ENCODE data around the gene CTNNA2.

Gene CTNNA2

DNA sequence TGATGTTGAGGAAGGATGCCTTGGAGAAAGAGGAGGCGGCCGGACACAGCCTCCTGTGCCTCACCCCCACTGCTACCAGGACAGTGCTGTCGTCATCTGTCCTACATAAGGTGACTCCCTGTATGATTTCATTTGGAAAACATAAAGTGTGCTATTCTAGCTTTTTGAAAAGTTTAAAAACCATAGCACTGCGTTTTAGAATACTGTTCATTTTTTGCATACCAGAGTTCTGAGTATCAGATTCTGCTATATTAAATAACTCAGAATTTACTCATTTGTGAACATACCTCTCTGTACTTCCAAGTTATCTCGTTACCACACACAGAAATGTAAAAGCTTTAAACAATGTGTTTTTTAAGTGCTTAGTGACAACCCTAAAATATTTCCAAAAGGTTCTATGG is 488.9 kb downstream of the CTNNA2 start:
- no peaks in the 10 kb centered on the region for H3K27me3 ChIP-seq (ENCODE audit: control insufficient read depth in 2 of 2, insufficient read depth in 2 of 2, low read length in 2 of 2)
- H3K27ac ChIP-seq (ENCODE audit: low read depth in 2 of 2, low read length in 2 of 2): no peak overlapping the region
- no peaks in the 10 kb centered on the region for H3K9me3 ChIP-seq (ENCODE audit: control insufficient read depth in 2 of 2, low read length in 2 of 2)
- no peak overlapping the region for H3K9ac ChIP-seq (ENCODE audit: low read depth in 1 of 2, low read length in 2 of 2)
- H3K4me1 ChIP-seq (ENCODE audit: control insufficient read depth in 2 of 2, insufficient read depth in 2 of 2, low read length in 2 of 2): no peaks in the 10 kb centered on the region
- H3K4me3 ChIP-seq (ENCODE audit: low read length in 2 of 2): no peak overlapping the region
- no peaks in the 10 kb centered on the region for H3K36me3 ChIP-seq (ENCODE audit: control insufficient read depth in 2 of 2, insufficient read depth in 2 of 2, low read length in 2 of 2)

DNA sequence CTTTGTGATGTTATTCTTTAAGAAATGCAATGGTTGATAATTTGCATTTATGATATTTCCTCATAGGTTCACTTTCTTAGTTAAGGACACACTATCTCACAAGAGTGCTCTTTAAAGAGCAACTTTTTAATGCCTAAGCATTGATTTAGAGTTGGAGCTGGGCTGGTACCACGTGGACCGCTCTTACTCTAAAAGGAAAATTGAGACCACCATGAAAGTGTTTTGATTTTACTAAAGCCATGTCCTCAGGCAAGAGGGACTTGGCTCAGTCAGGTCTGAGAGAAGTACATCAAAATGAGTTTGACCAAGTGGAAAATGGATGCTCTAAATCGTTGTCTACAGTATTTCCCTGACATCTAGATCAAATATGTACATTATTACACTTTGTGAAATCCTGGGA is 489.3 kb downstream of the CTNNA2 start:
- H3K4me3 ChIP-seq (ENCODE audit: low read length in 2 of 2): no peak overlapping the region
- H3K9me3 ChIP-seq (ENCODE audit: control insufficient read depth in 2 of 2, low read length in 2 of 2): no peaks in the 10 kb centered on the region
- no peaks in the 10 kb centered on the region for H3K36me3 ChIP-seq (ENCODE audit: control insufficient read depth in 2 of 2, insufficient read depth in 2 of 2, low read length in 2 of 2)
- no peaks in the 10 kb centered on the region for H3K4me1 ChIP-seq (ENCODE audit: control insufficient read depth in 2 of 2, insufficient read depth in 2 of 2, low read length in 2 of 2)
- no peak overlapping the region for H3K27ac ChIP-seq (ENCODE audit: low read depth in 2 of 2, low read length in 2 of 2)
- no peak overlapping the region for H3K9ac ChIP-seq (ENCODE audit: low read depth in 1 of 2, low read length in 2 of 2)
- H3K27me3 ChIP-seq (ENCODE audit: control insufficient read depth in 2 of 2, insufficient read depth in 2 of 2, low read length in 2 of 2): no peaks in the 10 kb centered on the region

DNA sequence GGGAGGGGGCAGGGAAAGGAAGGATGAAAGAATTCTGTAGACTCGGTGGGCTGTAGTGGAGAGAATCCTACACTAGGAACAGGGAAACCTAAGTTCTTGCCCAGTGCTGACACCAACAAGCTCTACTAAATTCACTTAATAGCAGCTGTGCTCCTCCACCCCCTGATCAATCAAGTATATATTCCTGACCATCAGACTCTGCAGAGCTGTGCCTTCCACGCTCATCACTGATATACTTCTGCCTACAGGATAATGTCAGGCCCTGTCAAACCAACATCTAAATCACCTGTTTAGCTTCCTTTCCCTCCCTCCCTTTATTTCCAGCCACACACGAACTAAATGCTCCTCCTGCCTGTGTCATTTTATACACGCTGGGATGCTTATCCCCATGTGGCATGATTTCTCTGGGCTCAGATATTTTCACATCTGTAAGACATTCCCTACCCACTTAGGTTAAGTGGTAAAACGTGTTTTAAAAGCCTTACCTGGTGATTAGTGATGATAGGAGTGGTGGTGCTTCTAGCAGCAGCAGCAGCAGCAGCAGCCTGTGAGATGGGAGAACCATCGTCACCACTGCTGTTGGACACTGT is 489.8 kb downstream of the CTNNA2 start:
- H3K4me3 ChIP-seq (ENCODE audit: low read length in 2 of 2): no peak overlapping the region
- no peak overlapping the region for H3K27ac ChIP-seq (ENCODE audit: low read depth in 2 of 2, low read length in 2 of 2)
- no peaks in the 10 kb centered on the region for H3K9me3 ChIP-seq (ENCODE audit: control insufficient read depth in 2 of 2, low read length in 2 of 2)
- no peaks in the 10 kb centered on the region for H3K27me3 ChIP-seq (ENCODE audit: control insufficient read depth in 2 of 2, insufficient read depth in 2 of 2, low read length in 2 of 2)
- H3K36me3 ChIP-seq (ENCODE audit: control insufficient read depth in 2 of 2, insufficient read depth in 2 of 2, low read length in 2 of 2): no peaks in the 10 kb centered on the region
- H3K4me1 ChIP-seq (ENCODE audit: control insufficient read depth in 2 of 2, insufficient read depth in 2 of 2, low read length in 2 of 2): no peaks in the 10 kb centered on the region
- no peak overlapping the region for H3K9ac ChIP-seq (ENCODE audit: low read depth in 1 of 2, low read length in 2 of 2)

DNA sequence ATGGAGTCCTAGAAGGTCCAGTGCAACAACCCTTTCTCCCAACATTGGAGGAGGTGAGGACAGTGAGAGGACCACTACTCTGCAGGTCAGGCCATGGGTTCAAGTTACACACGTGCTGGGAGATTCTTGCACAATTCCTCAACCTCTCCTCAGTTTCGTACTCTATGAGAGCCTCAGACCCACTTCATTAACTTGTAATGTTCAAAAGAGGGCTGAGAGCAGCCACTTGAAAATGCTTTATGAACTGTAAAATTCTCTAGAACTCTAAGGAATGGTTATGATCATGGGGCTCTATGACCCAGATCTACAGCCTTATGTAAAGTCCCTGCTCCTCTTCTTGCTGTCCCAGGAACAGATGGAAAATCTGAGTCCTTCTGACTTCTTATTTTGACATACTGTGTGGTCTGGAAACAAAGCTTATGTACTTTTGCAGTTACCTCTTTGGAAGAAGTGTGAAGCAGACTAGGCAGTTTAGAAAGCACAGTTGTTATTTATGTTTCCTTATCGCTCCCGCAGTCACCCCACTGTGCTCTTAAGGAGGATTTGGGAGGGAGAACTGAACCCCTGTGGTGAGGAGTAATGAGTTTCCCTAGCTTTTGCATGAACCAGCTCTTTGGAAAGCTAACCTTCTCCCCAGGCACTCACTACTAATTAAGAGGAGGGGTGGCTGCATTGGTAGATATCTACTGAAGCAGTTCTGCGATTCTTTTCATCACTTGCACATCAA is 495.1 kb downstream of the CTNNA2 start:
- Histone ChIP-seq H3K27me3 (ENCODE audit: control insufficient read depth in 2 of 2, insufficient read depth in 2 of 2, low read length in 2 of 2) (no peaks in the 10 kb centered on the region), H3K36me3 (ENCODE audit: control insufficient read depth in 2 of 2, insufficient read depth in 2 of 2, low read length in 2 of 2) (no peaks in the 10 kb centered on the region), H3K4me3 (ENCODE audit: low read length in 2 of 2) (no peak overlapping the region), H3K27ac (ENCODE audit: low read depth in 2 of 2, low read length in 2 of 2) (no peak overlapping the region), H3K9ac (ENCODE audit: low read depth in 1 of 2, low read length in 2 of 2) (no peak overlapping the region), H3K9me3 (ENCODE audit: control insufficient read depth in 2 of 2, low read length in 2 of 2) (no peaks in the 10 kb centered on the region), H3K4me1 (ENCODE audit: control insufficient read depth in 2 of 2, insufficient read depth in 2 of 2, low read length in 2 of 2) (no peaks in the 10 kb centered on the region)

DNA sequence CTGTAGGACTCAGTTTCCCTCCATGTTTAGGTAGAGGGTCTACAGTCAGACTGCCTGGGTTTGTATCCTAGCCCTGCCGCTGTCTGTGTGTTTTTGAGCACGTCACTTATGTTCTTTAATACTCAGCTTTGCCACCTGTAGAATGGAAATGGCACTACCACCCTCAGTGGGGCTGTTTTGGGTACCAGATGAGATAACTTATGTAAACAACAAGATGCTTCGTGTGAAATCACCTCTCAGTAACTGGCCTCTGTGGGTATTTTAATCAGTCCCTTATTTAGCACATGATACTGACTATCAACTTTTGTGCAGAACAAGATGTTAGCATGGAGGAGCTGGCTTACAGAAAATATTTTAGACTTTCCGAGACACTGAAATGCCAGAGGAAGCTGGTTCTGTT is 495.7 kb downstream of the CTNNA2 start:
- H3K36me3 ChIP-seq (ENCODE audit: control insufficient read depth in 2 of 2, insufficient read depth in 2 of 2, low read length in 2 of 2): no peaks in the 10 kb centered on the region
- H3K4me1 ChIP-seq (ENCODE audit: control insufficient read depth in 2 of 2, insufficient read depth in 2 of 2, low read length in 2 of 2): no peaks in the 10 kb centered on the region
- no peak overlapping the region for H3K9ac ChIP-seq (ENCODE audit: low read depth in 1 of 2, low read length in 2 of 2)
- no peak overlapping the region for H3K4me3 ChIP-seq (ENCODE audit: low read length in 2 of 2)
- no peaks in the 10 kb centered on the region for H3K27me3 ChIP-seq (ENCODE audit: control insufficient read depth in 2 of 2, insufficient read depth in 2 of 2, low read length in 2 of 2)
- H3K9me3 ChIP-seq (ENCODE audit: control insufficient read depth in 2 of 2, low read length in 2 of 2): no peaks in the 10 kb centered on the region
- H3K27ac ChIP-seq (ENCODE audit: low read depth in 2 of 2, low read length in 2 of 2): no peak overlapping the region

DNA sequence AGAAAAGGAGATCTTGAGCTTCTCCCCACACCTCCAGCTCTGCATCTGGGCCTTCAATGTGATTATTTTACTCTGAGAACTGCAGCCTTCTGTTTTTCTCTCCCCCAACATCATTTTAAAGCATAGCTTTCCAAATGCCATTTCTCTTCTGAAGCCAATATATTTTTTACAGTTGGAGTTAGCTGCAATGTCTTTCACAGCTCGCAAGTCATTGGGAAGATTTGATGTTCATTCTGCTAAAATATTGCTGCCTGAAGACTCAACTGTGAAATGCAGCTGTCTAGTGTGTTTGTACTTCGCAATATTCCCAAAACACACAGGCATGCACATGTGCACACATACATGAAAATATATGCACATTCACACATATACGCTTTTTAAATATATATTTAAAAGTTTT is 496.4 kb downstream of the CTNNA2 start:
- no peaks in the 10 kb centered on the region for H3K36me3 ChIP-seq (ENCODE audit: control insufficient read depth in 2 of 2, insufficient read depth in 2 of 2, low read length in 2 of 2)
- H3K9ac ChIP-seq (ENCODE audit: low read depth in 1 of 2, low read length in 2 of 2): no peak overlapping the region
- no peaks in the 10 kb centered on the region for H3K9me3 ChIP-seq (ENCODE audit: control insufficient read depth in 2 of 2, low read length in 2 of 2)
- no peaks in the 10 kb centered on the region for H3K4me1 ChIP-seq (ENCODE audit: control insufficient read depth in 2 of 2, insufficient read depth in 2 of 2, low read length in 2 of 2)
- no peak overlapping the region for H3K4me3 ChIP-seq (ENCODE audit: low read length in 2 of 2)
- H3K27ac ChIP-seq (ENCODE audit: low read depth in 2 of 2, low read length in 2 of 2): no peak overlapping the region
- H3K27me3 ChIP-seq (ENCODE audit: control insufficient read depth in 2 of 2, insufficient read depth in 2 of 2, low read length in 2 of 2): no peaks in the 10 kb centered on the region

DNA sequence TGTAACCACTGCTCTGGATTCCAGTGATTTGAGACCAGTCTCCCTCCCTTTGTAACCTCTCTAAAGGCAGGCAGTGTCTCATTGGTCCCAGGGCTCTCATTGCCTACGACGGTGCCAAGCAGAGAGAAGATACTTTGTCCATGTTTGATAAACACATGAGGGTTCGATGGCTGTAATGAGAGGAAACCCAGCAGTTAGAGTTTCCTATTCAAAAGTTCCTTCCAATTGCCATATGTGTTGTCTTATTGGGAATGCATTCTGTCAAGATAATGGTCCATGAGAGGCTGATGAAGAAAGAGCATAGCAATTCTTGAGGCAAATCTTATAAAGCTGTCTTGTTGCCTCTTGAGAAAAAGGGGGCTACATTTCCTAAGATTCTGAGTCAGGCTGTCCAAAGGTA is 499.2 kb downstream of the CTNNA2 start:
- H3K4me1 ChIP-seq (ENCODE audit: control insufficient read depth in 2 of 2, insufficient read depth in 2 of 2, low read length in 2 of 2): no peaks in the 10 kb centered on the region
- no peaks in the 10 kb centered on the region for H3K27me3 ChIP-seq (ENCODE audit: control insufficient read depth in 2 of 2, insufficient read depth in 2 of 2, low read length in 2 of 2)
- H3K27ac ChIP-seq (ENCODE audit: low read depth in 2 of 2, low read length in 2 of 2): no peak overlapping the region
- H3K4me3 ChIP-seq (ENCODE audit: low read length in 2 of 2): no peak overlapping the region
- no peak overlapping the region for H3K9ac ChIP-seq (ENCODE audit: low read depth in 1 of 2, low read length in 2 of 2)
- no peaks in the 10 kb centered on the region for H3K36me3 ChIP-seq (ENCODE audit: control insufficient read depth in 2 of 2, insufficient read depth in 2 of 2, low read length in 2 of 2)
- H3K9me3 ChIP-seq (ENCODE audit: control insufficient read depth in 2 of 2, low read length in 2 of 2): no peaks in the 10 kb centered on the region

DNA sequence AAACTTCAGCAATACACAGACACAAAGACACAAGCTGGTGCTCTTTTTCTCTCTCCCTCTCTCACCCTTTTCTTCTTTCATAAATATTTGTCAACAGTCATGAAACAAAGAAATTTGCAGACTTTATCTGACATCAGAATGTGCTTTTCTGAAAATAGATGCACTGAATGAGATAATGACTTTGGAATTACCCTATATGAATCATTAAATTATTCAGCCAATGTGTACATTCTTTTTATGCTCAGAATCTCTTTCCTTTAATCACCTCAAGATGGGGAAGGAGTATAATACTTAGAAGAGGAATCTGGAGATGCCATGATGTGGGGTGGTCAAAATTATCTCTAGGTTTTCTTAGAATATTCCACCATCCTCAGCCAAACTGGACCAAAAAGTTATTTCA is 501.8 kb downstream of the CTNNA2 start:
- Histone ChIP-seq H3K36me3 (ENCODE audit: control insufficient read depth in 2 of 2, insufficient read depth in 2 of 2, low read length in 2 of 2) (no peaks in the 10 kb centered on the region), H3K27ac (ENCODE audit: low read depth in 2 of 2, low read length in 2 of 2) (no peak overlapping the region), H3K27me3 (ENCODE audit: control insufficient read depth in 2 of 2, insufficient read depth in 2 of 2, low read length in 2 of 2) (no peaks in the 10 kb centered on the region), H3K4me1 (ENCODE audit: control insufficient read depth in 2 of 2, insufficient read depth in 2 of 2, low read length in 2 of 2) (peaks cover 0 to 3% of the 10 kb centered on the region in 2 donors), H3K9me3 (ENCODE audit: control insufficient read depth in 2 of 2, low read length in 2 of 2) (no peaks in the 10 kb centered on the region), H3K4me3 (ENCODE audit: low read length in 2 of 2) (no peak overlapping the region), H3K9ac (ENCODE audit: low read depth in 1 of 2, low read length in 2 of 2) (no peak overlapping the region)

DNA sequence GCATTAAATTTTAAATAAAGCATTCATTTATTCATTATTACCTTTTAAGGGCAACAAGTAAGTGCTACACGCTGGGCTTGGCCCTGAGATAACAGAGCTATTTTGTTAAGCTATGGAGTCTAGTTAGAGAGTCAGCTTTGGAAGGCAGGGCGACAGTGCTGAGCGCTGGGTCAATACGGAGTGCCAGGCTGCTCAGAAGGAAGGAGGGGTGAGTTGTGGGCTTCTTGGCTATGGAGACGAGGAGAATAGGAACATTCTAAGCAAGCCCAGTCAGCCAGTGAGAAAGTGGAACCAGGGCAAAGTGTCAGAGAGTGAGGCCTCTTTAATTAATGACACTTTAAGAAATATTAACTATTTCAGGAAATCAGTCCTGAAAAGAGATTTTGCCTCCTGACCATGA is 503.3 kb downstream of the CTNNA2 start:
- Histone ChIP-seq H3K9ac (ENCODE audit: low read depth in 1 of 2, low read length in 2 of 2) (no peak overlapping the region), H3K4me1 (ENCODE audit: control insufficient read depth in 2 of 2, insufficient read depth in 2 of 2, low read length in 2 of 2) (peaks cover 0 to 3% of the 10 kb centered on the region in 2 donors), H3K4me3 (ENCODE audit: low read length in 2 of 2) (no peak overlapping the region), H3K27me3 (ENCODE audit: control insufficient read depth in 2 of 2, insufficient read depth in 2 of 2, low read length in 2 of 2) (no peaks in the 10 kb centered on the region), H3K36me3 (ENCODE audit: control insufficient read depth in 2 of 2, insufficient read depth in 2 of 2, low read length in 2 of 2) (no peaks in the 10 kb centered on the region), H3K27ac (ENCODE audit: low read depth in 2 of 2, low read length in 2 of 2) (no peak overlapping the region), H3K9me3 (ENCODE audit: control insufficient read depth in 2 of 2, low read length in 2 of 2) (no peaks in the 10 kb centered on the region)

DNA sequence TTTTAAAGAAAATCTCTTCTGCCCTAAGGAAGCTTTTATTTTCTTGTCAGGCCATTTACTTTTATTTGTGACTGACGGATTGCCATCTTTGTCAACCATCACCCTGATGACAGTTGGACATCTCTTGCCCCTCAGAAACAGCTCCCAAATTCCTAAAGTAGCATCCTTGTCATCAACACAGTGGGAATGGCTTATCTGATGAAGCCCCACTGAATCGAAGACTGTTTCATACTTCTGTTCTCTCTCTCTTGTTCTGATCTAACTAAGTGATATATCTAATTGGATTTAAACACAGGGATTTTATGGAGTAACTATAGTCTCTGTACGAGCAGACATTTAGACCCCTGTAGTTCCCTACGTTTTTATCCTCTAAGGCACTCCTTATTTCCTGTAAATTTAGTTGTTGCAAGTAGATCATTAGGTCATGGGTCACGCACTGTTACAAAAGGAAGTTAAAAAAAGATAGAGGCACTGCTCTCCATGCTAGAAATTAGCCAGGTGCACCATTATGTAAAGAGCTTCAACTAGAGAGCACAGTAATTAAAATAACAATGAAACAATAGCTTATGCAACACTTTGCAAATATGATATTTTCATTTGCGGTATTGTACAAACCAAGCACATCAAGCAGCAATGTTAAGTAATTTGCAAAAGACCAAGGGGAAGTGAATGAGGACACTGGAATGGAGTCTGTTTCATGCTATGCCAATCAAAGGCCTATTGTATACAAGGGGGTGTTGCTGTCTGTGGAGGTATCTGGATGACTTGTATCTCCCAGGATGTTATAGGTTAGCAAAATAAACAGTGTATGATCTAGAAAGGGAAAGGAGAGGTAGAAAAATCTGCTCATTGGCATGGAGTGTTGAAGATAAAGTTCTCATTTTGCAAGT is 507.0 kb downstream of the CTNNA2 start:
- Histone ChIP-seq H3K9me3 (ENCODE audit: control insufficient read depth in 2 of 2, low read length in 2 of 2) (no peaks in the 10 kb centered on the region), H3K27ac (ENCODE audit: low read depth in 2 of 2, low read length in 2 of 2) (no peak overlapping the region), H3K9ac (ENCODE audit: low read depth in 1 of 2, low read length in 2 of 2) (no peak overlapping the region), H3K27me3 (ENCODE audit: control insufficient read depth in 2 of 2, insufficient read depth in 2 of 2, low read length in 2 of 2) (no peaks in the 10 kb centered on the region), H3K4me3 (ENCODE audit: low read length in 2 of 2) (no peak overlapping the region), H3K4me1 (ENCODE audit: control insufficient read depth in 2 of 2, insufficient read depth in 2 of 2, low read length in 2 of 2) (peaks cover 0 to 3% of the 10 kb centered on the region in 2 donors), H3K36me3 (ENCODE audit: control insufficient read depth in 2 of 2, insufficient read depth in 2 of 2, low read length in 2 of 2) (no peaks in the 10 kb centered on the region)
